ENCODE data around the gene CLASRP. TPM values are rescaled to one million over a fixed set of nuclear protein-coding genes. Genes with fewer than 3 reads are reported as not detected.
"Not testable (repeated sequence)": the region's sequence is repeated elsewhere in the genome, so short reads cannot be mapped to it uniquely, and the experiment has no call there.

The CLASRP gene, protein sequence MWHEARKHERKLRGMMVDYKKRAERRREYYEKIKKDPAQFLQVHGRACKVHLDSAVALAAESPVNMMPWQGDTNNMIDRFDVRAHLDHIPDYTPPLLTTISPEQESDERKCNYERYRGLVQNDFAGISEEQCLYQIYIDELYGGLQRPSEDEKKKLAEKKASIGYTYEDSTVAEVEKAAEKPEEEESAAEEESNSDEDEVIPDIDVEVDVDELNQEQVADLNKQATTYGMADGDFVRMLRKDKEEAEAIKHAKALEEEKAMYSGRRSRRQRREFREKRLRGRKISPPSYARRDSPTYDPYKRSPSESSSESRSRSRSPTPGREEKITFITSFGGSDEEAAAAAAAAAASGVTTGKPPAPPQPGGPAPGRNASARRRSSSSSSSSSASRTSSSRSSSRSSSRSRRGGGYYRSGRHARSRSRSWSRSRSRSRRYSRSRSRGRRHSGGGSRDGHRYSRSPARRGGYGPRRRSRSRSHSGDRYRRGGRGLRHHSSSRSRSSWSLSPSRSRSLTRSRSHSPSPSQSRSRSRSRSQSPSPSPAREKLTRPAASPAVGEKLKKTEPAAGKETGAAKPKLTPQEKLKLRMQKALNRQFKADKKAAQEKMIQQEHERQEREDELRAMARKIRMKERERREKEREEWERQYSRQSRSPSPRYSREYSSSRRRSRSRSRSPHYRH
- total RNA-seq, result 30.8 TPM

GRCh38 chr19:45038931-45039893 lies at the start of gene CLASRP:
CLASRP (plus strand) TSS chr19:45039045; CDS start chr19:45040213, 1,168 bp downstream.
- ATAC-seq, result peak; percentile 96

DNA sequence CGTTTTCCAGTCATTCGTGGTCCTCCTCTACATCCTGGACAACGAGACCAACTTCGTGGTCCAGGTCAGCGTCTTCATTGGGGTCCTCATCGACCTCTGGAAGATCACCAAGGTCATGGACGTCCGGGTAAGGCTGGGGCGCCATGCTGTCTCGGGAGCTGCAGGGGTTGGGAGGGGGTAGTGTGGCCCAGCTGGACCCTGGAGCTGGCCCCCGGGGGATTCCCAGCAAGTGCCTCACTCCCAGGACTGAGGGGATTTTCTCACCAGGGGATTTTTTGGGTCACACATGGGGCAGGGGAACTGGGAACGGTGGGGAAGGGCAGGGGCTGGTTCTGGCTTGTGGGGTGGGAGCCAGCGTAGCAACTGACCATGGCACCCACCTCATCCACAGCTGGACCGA lies 48.4 kb upstream of the CLASRP start:
- ATAC-seq, result no peak

DNA sequence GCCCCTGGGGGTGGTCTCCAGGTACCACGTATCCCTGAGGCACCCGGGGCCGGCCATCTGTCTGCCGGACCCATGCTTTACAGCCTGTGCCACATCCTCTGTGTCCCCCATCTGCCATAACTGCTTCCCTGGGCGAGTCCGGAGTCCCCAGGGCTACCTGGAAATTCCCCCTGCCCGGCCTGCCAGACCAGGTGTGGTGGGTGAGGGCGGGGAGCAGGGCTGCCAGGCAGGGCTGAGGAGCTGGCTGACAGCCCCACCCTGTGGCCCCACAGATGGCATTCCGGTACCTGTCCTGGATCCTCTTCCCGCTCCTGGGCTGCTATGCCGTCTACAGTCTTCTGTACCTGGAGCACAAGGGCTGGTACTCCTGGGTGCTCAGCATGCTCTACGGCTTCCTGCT lies 47.9 kb upstream of the CLASRP start:
- no peak for ATAC-seq

GRCh38 chr19:44992336-44993163 lies 46.3 kb upstream of the CLASRP start:
- ATAC-seq, result no peak

DNA sequence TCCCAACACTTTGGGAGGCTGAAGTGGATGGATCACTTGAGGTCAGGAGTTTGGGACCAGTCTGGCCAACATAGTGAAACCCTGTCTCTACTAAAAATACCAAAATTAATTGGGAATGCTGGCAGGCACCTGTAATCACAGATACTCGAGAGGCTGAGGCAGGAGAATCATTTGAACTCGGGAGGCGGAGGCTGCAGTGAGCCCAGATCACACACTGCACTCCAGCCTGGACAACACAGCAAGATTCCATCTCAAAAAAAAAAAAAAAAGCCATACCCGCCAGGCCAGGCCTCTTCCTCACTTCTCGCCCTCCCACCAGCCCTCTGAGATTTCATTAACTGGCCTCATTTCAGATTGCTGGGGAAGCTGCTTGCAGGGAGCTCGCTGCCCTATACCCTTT lies 45.3 kb upstream of the CLASRP start:
- no peak for ATAC-seq

DNA sequence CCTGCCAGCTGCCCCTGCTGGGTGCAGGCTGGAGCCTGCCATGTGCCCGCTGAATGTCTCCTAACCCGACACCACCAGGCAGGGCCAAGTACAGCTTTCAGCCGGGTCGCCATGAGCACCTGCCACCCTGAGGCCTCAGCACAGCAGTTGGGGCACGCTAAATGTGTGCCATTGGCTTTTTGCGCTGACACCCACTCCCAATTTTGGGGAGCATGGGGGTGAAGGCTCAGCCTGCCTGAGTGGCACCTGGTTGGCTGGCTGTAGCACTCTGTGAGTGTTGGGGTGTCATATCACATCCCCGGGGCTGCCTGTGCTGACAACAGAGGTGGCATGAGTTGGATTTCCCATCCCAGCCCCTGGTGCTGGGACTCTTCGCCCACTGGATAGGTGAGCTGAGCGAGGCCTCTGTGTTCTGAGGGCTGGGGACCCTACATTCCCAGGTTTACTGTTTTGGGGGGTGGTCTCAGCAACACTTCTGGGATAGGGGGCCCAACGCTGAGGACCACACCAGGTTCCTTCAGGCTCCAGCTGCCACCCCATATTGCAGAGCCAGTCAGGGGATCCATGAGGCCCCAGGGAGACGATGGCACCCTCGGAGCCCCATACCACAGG lies 44.8 kb upstream of the CLASRP start:
- no peak for ATAC-seq

DNA sequence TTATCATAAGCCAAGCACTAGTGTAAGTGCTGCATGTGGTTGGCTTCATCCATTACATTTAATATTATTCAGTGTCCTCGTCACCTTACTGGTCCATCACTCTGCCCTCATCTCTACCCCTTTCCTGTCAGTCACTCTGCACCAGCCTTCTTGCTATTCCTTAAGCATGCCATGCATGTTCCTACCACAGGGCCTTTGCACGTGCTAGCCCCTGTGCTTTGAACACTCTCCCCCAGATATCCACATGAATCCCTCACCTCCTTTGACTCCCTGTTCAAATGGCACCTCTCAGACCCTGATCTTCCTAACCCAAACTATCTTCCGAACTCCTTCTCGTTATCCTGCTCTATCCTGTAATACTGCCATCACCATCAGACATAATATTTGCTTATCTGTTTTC lies 40.8 kb upstream of the CLASRP start:
- no peak for ATAC-seq

DNA sequence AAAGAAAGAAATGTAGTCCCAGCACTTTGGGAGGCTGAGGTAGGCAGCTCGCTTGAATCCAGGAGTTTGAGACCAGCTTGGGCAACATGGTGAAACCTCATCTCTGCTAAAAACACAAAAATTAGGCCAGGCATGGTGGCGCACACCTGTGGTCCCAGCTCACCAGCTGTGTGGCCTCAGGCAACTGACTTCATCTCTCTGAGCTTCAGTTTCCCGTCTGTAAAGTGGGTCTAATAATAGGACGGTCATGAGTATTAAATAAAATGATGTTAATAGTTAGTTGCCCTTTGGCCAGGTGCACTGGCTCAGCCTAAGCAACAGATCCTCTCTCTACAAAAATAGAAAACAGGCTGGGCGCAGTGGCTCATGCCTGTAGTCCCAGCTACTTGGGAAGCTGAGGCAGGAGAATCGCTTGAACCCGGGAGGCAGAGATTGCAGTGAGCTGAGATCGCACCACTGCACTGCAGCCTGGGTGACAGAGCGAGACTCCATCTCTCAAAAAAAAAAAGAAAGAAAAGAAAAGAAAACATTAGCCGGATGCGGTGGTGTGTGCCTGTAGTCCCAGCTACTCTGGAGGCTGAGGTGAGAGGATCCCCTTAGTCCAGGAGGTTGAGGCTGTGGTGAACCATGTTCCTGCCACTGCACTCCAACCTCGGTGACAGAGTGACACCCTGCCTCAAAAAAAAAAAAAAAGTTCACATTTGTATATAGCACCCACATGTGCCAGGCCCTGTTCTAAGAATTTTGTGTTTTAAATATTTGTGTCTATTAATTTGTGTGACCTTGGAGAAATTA lies 39.5 kb upstream of the CLASRP start:
- not testable (repeated sequence) for ATAC-seq

DNA sequence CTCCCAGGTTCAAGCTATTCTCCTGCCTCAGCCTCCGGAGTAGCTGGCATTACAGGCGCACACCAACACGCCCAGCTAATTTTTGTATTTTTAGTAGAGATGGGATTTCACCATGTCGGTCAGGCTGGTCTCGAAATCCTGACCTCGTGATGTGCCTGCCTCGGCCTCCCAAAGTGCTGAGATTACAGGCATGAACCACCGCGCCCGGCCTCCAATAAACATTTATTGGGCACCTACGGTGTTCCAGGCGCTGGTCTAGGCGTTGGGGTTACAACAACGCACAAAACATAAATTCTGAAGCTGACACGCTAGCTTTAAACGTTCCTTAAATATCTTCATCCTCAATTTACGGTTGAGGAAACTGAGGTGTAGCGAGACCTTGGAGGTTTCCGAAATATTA lies 38.2 kb upstream of the CLASRP start:
- not testable (repeated sequence) for ATAC-seq

- peak; percentile 61 for ATAC-seq
These were observed 37.6 kb upstream of the CLASRP start, which contains the start of gene RELB for GRCh38 chr19:45001087-45001739. RELB (plus strand) TSS chr19:45001464; CDS start chr19:45001580, 116 bp downstream.

DNA sequence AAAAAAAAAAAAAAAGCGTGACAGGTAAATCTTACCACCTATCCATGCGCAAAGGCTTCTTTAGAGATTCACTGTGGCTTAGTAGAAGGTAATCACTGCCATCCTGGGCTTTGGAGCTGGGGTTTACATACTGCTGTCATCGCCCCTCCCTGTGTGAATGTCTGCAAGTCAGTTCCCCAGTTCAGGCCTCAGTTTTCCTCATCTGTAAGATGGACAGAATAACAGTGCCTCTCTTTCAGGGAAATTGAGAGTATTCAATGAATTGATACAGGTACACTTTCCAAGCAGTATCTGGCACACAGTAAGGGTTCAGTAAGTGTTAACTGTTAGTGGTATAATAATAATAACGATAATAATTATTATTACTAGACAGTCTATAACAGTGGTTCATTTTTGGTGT lies 35.4 kb upstream of the CLASRP start:
- no peak for ATAC-seq

GRCh38 chr19:45005787-45006186 lies 33.1 kb upstream of the CLASRP start:
- no peak for ATAC-seq

DNA sequence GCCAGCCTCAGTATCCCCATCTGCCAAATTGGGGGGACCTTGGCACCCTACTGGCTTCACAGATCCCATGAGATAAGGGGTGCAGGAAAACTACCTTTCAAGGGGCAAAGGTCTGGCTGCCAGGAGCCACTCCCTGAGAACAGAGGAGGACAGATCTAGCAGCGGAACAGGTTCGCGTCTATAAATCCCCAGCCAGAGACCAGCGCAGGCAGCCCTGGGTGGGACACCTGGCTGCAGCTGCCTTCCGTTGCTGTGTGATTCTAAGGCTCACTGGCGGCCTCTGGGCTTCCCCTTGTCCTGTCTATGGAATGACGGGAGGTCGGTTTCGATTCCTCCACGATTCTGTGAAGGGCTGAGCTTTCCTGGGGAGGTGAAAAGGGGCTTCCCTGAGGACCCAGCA lies 30.3 kb upstream of the CLASRP start:
- no peak for ATAC-seq

GRCh38 chr19:45009625-45010255 lies 29.1 kb upstream of the CLASRP start:
- no peak for ATAC-seq

DNA sequence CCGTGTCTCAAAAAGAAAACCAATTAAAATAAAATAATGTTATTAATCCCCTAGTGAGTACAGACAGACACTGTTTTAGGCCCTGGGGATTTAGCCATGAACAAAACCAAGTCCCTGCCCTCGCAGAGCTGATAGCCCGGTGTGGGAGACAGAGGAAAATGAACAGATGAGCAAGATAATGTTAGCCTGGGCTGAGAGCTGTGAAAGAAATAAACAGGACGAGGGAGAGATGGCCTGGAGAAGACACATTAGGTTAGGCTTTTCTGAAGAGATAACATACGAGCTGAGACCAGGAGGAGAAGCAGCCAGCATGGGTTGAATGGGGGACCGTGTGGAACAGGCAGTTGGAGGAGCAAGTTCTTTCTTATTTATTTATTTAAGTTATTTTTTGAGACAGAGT lies 28.5 kb upstream of the CLASRP start:
- ATAC-seq, result no peak

DNA sequence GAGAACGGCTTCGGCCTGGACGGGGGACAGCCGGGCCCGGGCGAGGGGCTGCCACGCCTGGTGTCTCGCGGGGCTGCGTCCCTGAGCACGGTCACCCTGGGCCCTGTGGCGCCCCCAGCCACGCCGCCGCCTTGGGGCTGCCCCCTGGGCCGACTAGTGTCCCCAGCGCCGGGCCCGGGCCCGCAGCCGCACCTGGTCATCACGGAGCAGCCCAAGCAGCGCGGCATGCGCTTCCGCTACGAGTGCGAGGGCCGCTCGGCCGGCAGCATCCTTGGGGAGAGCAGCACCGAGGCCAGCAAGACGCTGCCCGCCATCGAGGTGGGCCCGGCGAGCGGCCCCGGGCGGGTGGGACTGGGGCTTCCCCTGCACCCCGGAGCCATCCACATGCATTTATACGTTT lies 26.9 kb upstream of the CLASRP start:
- no peak for ATAC-seq

- peak; percentile 89 for ATAC-seq
These were observed 22.2 kb upstream of the CLASRP start for GRCh38 chr19:45016388-45017314.

GRCh38 chr19:45019187-45019586 lies 19.7 kb upstream of the CLASRP start:
- ATAC-seq, result no peak
